HepG2 (cell line): Measurements from ENCODE around the gene RBCK1. TPM values are rescaled to one million over a fixed set of nuclear protein-coding genes. Genes with fewer than 3 reads are reported as not detected.
A peak's percentile ranks its signal among the peaks of the same experiment; 100 is the strongest.

Source experiments
- ATF7-NPFF ChIP-seq: sonication (generic); formaldehyde crosslinking; IDR thresholded peaks from 2 replicates; pipeline ENCODE4 v1.8.1; 2023; ENCODE audit warnings: mild to moderate bottlenecking, low read depth, missing genetic modification reagents, moderate library complexity
- DBP ChIP-seq: sonication (generic); formaldehyde crosslinking; IDR thresholded peaks from 2 replicates; pipeline ENCODE4 v1.4.0; 2020; ENCODE audit warnings: missing genetic modification reagents; ENCODE audit errors: not compliant biosample characterization
- FOXJ3 ChIP-seq: sonication (generic); formaldehyde crosslinking; IDR thresholded peaks from 2 replicates; pipeline ENCODE4 v1.4.0; 2020; ENCODE audit warnings: missing genetic modification reagents, mild to moderate bottlenecking, borderline replicate concordance
- KDM5B ChIP-seq: sonication (generic); formaldehyde crosslinking; IDR thresholded peaks from 2 replicates; pipeline ENCODE4 v1.4.0; 2020; ENCODE audit warnings: missing genetic modification reagents, mild to moderate bottlenecking, borderline replicate concordance
- MEIS2 ChIP-seq: sonication (generic); formaldehyde crosslinking; IDR thresholded peaks from 2 replicates; pipeline ENCODE4 v1.9.0; 2021; ENCODE audit warnings: mild to moderate bottlenecking, missing genetic modification reagents
- NFAT5 ChIP-seq: sonication (generic); formaldehyde crosslinking; IDR thresholded peaks from 2 replicates; pipeline ENCODE4 v1.4.0; 2020; ENCODE audit warnings: missing genetic modification reagents
- NRL ChIP-seq: sonication (generic); formaldehyde crosslinking; IDR thresholded peaks from 2 replicates; pipeline ENCODE4 v1.5.0; 2020; ENCODE audit warnings: missing genetic modification reagents, mild to moderate bottlenecking, moderate library complexity, borderline replicate concordance
- PHF21A ChIP-seq: sonication (generic); formaldehyde crosslinking; IDR thresholded peaks from 2 replicates; pipeline ENCODE4 v1.5.0; 2020; ENCODE audit warnings: mild to moderate bottlenecking, missing genetic modification reagents
- RCOR2 ChIP-seq: IDR thresholded peaks from 2 replicates; pipeline ENCODE4 v1.6.1; 2016; ENCODE audit warnings: missing biosample characterization, missing genetic modification reagents
- SOX6 ChIP-seq, 2 experiments: fragments of 450-650 bp in 1 of 2; sonication (generic) in 1 of 2; formaldehyde crosslinking in 1 of 2; IDR thresholded peaks; 2 replicates each; pipeline versions ENCODE4 v1.4.0 to v1.6.1; 2017 to 2020; ENCODE audit warnings: antibody characterized with exemption in 1 of 2, mild to moderate bottlenecking in 1 of 2, missing genetic modification reagents in 1 of 2
- SPEN ChIP-seq: sonication (generic); formaldehyde crosslinking; IDR thresholded peaks from 2 replicates; pipeline ENCODE4 v1.5.1; 2020; ENCODE audit warnings: low read depth, mild to moderate bottlenecking, missing genetic modification reagents
- SUZ12 ChIP-seq: fragments of 150-350 bp; IDR thresholded peaks from 2 replicates; pipeline ENCODE4 v1.6.1; 2014; ENCODE audit warnings: low read depth, low read length
- WIZ ChIP-seq: sonication (generic); formaldehyde crosslinking; IDR thresholded peaks from 2 replicates; pipeline ENCODE4 v1.5.1; 2020; ENCODE audit warnings: mild to moderate bottlenecking, missing genetic modification reagents
- ZMYM2 ChIP-seq: sonication (generic); formaldehyde crosslinking; IDR thresholded peaks from 2 replicates; pipeline ENCODE4 v1.8.0; 2022; ENCODE audit warnings: mild to moderate bottlenecking, missing genetic modification reagents
- ZNF274 ChIP-seq: sonication (generic); formaldehyde crosslinking; IDR thresholded peaks from 2 replicates; pipeline ENCODE4 v1.5.1; 2020; ENCODE audit warnings: mild to moderate bottlenecking, missing genetic modification reagents
- ZNF280B ChIP-seq: sonication (generic); formaldehyde crosslinking; IDR thresholded peaks from 2 replicates; pipeline ENCODE4 v1.5.0; 2020; ENCODE audit warnings: missing genetic modification reagents, mild to moderate bottlenecking, borderline replicate concordance
- ZNF441 ChIP-seq: sonication (generic); formaldehyde crosslinking; IDR thresholded peaks from 2 replicates; pipeline ENCODE4 v1.7.0; 2021; ENCODE audit warnings: missing genetic modification reagents, borderline replicate concordance
- ZNF816 ChIP-seq: sonication (generic); formaldehyde crosslinking; IDR thresholded peaks from 2 replicates; pipeline ENCODE4 v1.8.0; 2022; ENCODE audit warnings: missing genetic modification reagents, mild to moderate bottlenecking, borderline replicate concordance
- ZSCAN30 ChIP-seq: sonication (generic); formaldehyde crosslinking; IDR thresholded peaks from 2 replicates; pipeline ENCODE4 v1.5.0; 2020; ENCODE audit warnings: mild to moderate bottlenecking, missing genetic modification reagents
- polyA plus RNA-seq, 8 experiments: library from polyadenylated mRNA; depleted of rRNA in 3 of 8; stranded (reverse) in 7 of 8; unstranded in 1 of 8; fragments of >200 nt; fragmentation: Illumina TruSeq in 4 of 8; extraction: Trizol in 4 of 8; gene quantifications; 2 replicates each; pipeline versions ENCODE4 v1.2.1 to v1.2.3, GENCODE V29; 2011 to 2016; ENCODE audit warnings: low read depth in 4 of 8, missing spikeins in 1 of 8, mixed read lengths in 1 of 8; ENCODE audit not compliant: insufficient read depth in 1 of 8
- total RNA-seq, 5 experiments: library from RNA; depleted of rRNA; stranded (reverse); fragments of >200 nt; fragmentation: Illumina TruSeq; extraction: Trizol; gene quantifications; 2 replicates each; pipeline ENCODE4 v1.2.3, GENCODE V29; 2016; ENCODE audit warnings: low read depth in 1 of 5

Gene RBCK1
- total and polyA plus RNA-seq, 2 of the 13 experiments (the other 11 are each of a cell fraction or from before 2014, with no cell fraction given): 149 to 215 TPM

- 0 out of 2 replicates have a peak, but pooled peaks have one; percentile 63 for TF ChIP-seq NFAT5 (CRISPR knock-in tag)
- TF ChIP-seq ZNF816 (CRISPR knock-in tag): no peak; the same call in 1 of the 2 replicates
- TF ChIP-seq FOXJ3 (CRISPR knock-in tag): peak; percentile 93
- TF ChIP-seq SPEN (CRISPR knock-in tag): peak; percentile 86; the same call in 1 of the 2 replicates
- peak; percentile 65 for TF ChIP-seq ZNF441 (CRISPR knock-in tag)
- peak; percentile 95; the same call in 1 of the 2 replicates for TF ChIP-seq PHF21A (CRISPR knock-in tag)
- peak; percentile 76 for TF ChIP-seq DBP
- no peak for TF ChIP-seq ZNF280B (CRISPR knock-in tag)
- peak; percentile 99 for TF ChIP-seq MEIS2 (CRISPR knock-in tag)
- TF ChIP-seq RCOR2 (CRISPR knock-in tag): peak; percentile 100
- no peak for TF ChIP-seq SOX6 (IDR thresholded peaks at IDR 0.05)
- TF ChIP-seq SOX6 (CRISPR knock-in tag; IDR thresholded peaks at IDR 0.05): peak; percentile 98
- TF ChIP-seq WIZ: peak; percentile 81; the same call in 1 of the 2 replicates
- peak; percentile 20; the same call in 1 of the 2 replicates for TF ChIP-seq ATF7-NPFF (CRISPR knock-in tag)
- peak; percentile 9 for TF ChIP-seq ZNF274 (CRISPR knock-in tag)
- peak; percentile 75; the same call in 1 of the 2 replicates for TF ChIP-seq KDM5B (CRISPR knock-in tag)
- no peak; the same call in 1 of the 2 replicates for TF ChIP-seq ZMYM2 (CRISPR knock-in tag)
- TF ChIP-seq SUZ12: no peak
- TF ChIP-seq NRL (CRISPR knock-in tag): peak; percentile 67; the same call in 1 of the 2 replicates
- TF ChIP-seq ZSCAN30: no peak; the same call in 1 of the 2 replicates
Observed at GRCh38 chr20:396619-397431, 11.3 kb upstream of the RBCK1 start (continued).
